C4-2B (cell line): ENCODE data around the gene ZNF141.
"Not testable (repeated sequence)": the region's sequence is repeated elsewhere in the genome, so short reads cannot be mapped to it uniquely, and the experiment has no call there.

Source experiments
- H3K27ac ChIP-seq: fragments of 450-650 bp; 2 replicates; pipeline ENCODE4 v1.5.1; 2017
- ZFX ChIP-seq: fragments of 450-650 bp; IDR thresholded peaks from 2 replicates; pipeline ENCODE4 v1.6.1; 2017
- TF ChIP-seq, protein P1 (sequence below): fragments of 450-650 bp; conservative IDR thresholded peaks from 2 replicates; pipeline ENCODE4 v1.5.1; 2017; ENCODE audit warnings: mild to moderate bottlenecking

The ZNF141 gene

DNA sequence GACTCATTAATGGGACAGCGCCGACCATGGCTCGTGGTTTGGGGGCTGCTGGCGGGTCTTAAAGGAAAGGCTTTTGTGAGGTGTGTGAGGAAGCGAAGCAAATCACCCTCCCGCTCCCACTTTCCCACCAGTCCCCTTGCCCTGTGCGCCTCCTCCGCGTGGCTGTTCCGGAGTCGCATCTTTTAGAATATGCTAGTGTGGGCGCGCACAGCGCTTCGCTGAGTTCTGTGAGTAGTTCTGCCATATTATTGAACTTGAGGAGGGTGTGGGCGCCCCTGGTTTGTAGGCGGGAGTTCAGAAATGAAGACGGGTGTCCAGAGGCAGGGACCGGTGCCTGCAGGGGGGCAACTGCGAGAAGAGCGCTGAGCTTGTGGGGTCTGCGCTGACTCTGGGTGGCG, 49.1 kb downstream of the ZNF141 start:
- H3K27ac ChIP-seq = no peak overlapping the region
- TF ChIP-seq, protein P1, sequence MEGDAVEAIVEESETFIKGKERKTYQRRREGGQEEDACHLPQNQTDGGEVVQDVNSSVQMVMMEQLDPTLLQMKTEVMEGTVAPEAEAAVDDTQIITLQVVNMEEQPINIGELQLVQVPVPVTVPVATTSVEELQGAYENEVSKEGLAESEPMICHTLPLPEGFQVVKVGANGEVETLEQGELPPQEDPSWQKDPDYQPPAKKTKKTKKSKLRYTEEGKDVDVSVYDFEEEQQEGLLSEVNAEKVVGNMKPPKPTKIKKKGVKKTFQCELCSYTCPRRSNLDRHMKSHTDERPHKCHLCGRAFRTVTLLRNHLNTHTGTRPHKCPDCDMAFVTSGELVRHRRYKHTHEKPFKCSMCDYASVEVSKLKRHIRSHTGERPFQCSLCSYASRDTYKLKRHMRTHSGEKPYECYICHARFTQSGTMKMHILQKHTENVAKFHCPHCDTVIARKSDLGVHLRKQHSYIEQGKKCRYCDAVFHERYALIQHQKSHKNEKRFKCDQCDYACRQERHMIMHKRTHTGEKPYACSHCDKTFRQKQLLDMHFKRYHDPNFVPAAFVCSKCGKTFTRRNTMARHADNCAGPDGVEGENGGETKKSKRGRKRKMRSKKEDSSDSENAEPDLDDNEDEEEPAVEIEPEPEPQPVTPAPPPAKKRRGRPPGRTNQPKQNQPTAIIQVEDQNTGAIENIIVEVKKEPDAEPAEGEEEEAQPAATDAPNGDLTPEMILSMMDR = no peak
- TF ChIP-seq ZFX = no peak

DNA sequence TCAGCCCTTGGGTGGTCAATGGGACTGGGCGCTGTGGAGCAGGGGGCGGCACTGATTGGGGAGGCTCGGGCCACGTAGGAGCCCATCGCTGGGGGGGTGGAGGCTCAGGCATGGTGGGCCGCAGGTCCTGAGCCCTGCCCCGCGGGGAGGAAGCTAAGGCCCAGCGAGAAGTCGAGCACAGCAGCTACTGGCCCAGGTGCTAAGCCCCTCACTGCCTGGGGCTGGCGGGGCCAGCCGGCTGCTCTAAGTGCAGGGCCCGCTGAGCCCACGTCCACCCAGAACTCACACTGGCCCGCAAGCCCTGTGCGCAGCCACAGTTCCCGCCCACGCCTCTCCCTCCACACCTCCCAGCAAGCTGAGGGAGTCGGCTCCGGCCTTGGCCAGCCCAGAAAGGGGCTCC, 66.4 kb downstream of the ZNF141 start:
- H3K27ac ChIP-seq = no peak overlapping the region
- TF ChIP-seq ZFX = no peak
- TF ChIP-seq, protein P1 = no peak

DNA sequence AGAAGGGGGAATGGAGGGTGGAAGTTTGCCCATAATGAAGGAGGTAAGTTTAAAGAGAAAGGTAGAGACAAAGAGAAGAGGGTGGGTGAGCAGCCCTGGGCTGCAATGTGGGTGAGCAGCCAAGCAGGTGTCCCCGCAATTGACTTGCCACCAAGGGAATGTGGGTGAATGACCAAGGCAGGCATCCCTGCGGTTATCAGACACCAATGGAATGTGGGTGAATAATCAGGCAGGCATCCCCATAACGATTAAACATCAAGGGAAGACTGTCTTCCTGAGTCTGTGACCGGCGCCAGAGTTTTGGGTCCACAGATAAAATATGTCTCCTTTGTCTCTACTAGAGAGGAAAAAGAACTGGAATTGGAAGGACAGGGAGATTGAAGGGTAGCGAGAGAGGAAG, 70.7 kb downstream of the ZNF141 start:
- H3K27ac ChIP-seq = not testable (repeated sequence)

DNA sequence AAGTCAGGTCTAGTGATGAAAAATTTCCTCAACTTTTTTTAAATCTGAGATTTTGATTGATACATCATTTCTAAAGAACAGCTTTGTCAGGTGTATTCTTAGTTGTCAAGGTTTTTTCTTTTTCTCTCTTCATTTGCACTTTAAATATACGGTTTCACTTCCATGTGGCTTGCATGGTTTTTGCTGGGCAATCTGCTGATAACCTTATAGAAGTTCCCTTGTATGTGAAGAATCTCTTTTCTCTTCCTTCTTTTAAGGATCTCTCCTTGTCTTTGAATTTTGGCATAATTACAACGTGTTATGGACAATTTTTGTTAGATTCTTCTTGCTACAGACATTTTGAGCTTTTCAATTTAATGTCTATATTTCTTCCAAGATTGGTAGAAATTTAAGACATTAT, 85.0 kb downstream of the ZNF141 start:
- TF ChIP-seq, protein P1 = no peak
- TF ChIP-seq ZFX = no peak
- no peak overlapping the region for H3K27ac ChIP-seq
